ENCODE data around the gene P3H2.

DNA sequence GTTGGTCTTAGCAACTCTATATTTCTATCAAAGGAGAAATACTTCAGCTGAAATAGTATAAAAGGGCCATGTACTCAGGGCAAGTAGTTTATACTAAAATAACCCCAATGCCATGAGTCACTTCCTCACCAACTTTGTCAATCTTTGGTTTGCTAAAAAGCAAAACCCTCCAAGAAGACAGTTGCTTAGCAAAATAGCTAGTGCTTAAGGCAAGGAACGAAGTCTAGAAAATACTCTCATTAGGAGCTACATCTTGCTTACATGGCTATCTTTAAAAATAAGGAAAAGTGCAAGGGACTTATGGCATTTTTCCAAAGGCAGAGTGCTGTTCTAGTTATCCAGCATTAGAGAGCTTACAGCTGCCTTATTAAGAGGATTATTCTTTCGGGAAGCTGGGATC, 28.4 kb downstream of the P3H2 start:
- TF ChIP-seq CBX3 (IDR thresholded peaks at IDR 0.05; ENCODE audit: low read depth) (no peak), POLR2A (IDR thresholded peaks at IDR 0.05; ENCODE audit: borderline replicate concordance, extremely low read depth, insufficient read depth, insufficient read length) (no peak), TCF7L2 (IDR thresholded peaks at IDR 0.05; ENCODE audit: borderline replicate concordance, extremely low read depth, insufficient read depth, insufficient read length) (no peak), ZFX (IDR thresholded peaks at IDR 0.05) (no peak), POLR2AphosphoS5 (IDR thresholded peaks at IDR 0.05; ENCODE audit: low read depth, low read length) (no peak), SRF (IDR thresholded peaks at IDR 0.05; ENCODE audit: low read depth) (no peak), CEBPB (IDR thresholded peaks at IDR 0.05; ENCODE audit: low read depth) (no peak)
- TF ChIP-seq, protein P1, sequence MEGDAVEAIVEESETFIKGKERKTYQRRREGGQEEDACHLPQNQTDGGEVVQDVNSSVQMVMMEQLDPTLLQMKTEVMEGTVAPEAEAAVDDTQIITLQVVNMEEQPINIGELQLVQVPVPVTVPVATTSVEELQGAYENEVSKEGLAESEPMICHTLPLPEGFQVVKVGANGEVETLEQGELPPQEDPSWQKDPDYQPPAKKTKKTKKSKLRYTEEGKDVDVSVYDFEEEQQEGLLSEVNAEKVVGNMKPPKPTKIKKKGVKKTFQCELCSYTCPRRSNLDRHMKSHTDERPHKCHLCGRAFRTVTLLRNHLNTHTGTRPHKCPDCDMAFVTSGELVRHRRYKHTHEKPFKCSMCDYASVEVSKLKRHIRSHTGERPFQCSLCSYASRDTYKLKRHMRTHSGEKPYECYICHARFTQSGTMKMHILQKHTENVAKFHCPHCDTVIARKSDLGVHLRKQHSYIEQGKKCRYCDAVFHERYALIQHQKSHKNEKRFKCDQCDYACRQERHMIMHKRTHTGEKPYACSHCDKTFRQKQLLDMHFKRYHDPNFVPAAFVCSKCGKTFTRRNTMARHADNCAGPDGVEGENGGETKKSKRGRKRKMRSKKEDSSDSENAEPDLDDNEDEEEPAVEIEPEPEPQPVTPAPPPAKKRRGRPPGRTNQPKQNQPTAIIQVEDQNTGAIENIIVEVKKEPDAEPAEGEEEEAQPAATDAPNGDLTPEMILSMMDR (IDR thresholded peaks at IDR 0.05 in 2 of 3, conservative IDR thresholded peaks at IDR 0.05 in 1 of 3; ENCODE audit: borderline replicate concordance in 1 of 3, insufficient read depth in 1 of 3, low read depth in 2 of 3, low read length in 2 of 3): no peak
- TF ChIP-seq, protein P2, sequence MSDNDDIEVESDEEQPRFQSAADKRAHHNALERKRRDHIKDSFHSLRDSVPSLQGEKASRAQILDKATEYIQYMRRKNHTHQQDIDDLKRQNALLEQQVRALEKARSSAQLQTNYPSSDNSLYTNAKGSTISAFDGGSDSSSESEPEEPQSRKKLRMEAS (IDR thresholded peaks at IDR 0.05): no peak
- TF ChIP-seq, protein P3, sequence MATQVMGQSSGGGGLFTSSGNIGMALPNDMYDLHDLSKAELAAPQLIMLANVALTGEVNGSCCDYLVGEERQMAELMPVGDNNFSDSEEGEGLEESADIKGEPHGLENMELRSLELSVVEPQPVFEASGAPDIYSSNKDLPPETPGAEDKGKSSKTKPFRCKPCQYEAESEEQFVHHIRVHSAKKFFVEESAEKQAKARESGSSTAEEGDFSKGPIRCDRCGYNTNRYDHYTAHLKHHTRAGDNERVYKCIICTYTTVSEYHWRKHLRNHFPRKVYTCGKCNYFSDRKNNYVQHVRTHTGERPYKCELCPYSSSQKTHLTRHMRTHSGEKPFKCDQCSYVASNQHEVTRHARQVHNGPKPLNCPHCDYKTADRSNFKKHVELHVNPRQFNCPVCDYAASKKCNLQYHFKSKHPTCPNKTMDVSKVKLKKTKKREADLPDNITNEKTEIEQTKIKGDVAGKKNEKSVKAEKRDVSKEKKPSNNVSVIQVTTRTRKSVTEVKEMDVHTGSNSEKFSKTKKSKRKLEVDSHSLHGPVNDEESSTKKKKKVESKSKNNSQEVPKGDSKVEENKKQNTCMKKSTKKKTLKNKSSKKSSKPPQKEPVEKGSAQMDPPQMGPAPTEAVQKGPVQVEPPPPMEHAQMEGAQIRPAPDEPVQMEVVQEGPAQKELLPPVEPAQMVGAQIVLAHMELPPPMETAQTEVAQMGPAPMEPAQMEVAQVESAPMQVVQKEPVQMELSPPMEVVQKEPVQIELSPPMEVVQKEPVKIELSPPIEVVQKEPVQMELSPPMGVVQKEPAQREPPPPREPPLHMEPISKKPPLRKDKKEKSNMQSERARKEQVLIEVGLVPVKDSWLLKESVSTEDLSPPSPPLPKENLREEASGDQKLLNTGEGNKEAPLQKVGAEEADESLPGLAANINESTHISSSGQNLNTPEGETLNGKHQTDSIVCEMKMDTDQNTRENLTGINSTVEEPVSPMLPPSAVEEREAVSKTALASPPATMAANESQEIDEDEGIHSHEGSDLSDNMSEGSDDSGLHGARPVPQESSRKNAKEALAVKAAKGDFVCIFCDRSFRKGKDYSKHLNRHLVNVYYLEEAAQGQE (IDR thresholded peaks at IDR 0.05; ENCODE audit: low read depth): no peak

Measured in HCT116 (cell line).